Panc1 (cell line): ENCODE data around the gene CNGA1. TPM values are rescaled to one million over a fixed set of nuclear protein-coding genes. Genes with fewer than 3 reads are reported as not detected.

ENCODE experiments used
- ATAC-seq: fragments of 200-7000 bp; cut with Tn5 transposase; 2 replicates; pipeline ENCODE4 v1.9.1; 2020; ENCODE audit warnings: mild to moderate bottlenecking, moderate library complexity
- BruUV-seq: library from RNA; stranded (reverse); fragments of 400-500 nt; replicated peaks from 2 replicates; lab custom pipeline; 2021; lab: Mats Ljungman, UMichigan
- CTCF ChIA-PET: fragments of 300-600 bp; sonication (Branson Sonifier 250); formaldehyde crosslinking; loops from one replicate; lab custom pipeline; 2022; ENCODE audit warnings: antibody characterized with exemption; lab: Charles Lee
- POLR2A ChIA-PET: fragments of 300-600 bp; sonication (Branson Sonifier 250); formaldehyde crosslinking; loops from one replicate; lab custom pipeline; 2022; ENCODE audit warnings: antibody characterized with exemption; lab: Charles Lee
- DNase-seq: peaks from one replicate; pipeline ENCODE4 v3.0.0-alpha.2; 2010; ENCODE audit warnings: low read depth, low spot score
- H3K27ac ChIP-seq: 2 replicates; pipeline ENCODE4 v1.5.1; 2011; ENCODE audit warnings: mild to moderate bottlenecking, low read length, inconsistent platforms
- H3K27me3 ChIP-seq: fragments of 200-500 bp; sonication (Bioruptor generic); 2 replicates; pipeline ENCODE4 v1.6.0; 2014; ENCODE audit warnings: low read length, inconsistent platforms; ENCODE audit not compliant: control insufficient read depth, insufficient read depth
- H3K36me3 ChIP-seq: fragments of 200-500 bp; sonication (Bioruptor generic); 2 replicates; pipeline ENCODE4 v1.5.1; 2014; ENCODE audit warnings: inconsistent platforms, mild to moderate bottlenecking, low read length, moderate library complexity; ENCODE audit not compliant: control insufficient read depth, insufficient read depth
- H3K4me1 ChIP-seq: 2 replicates; pipeline ENCODE4 v1.5.1; 2011; ENCODE audit warnings: inconsistent platforms, mild to moderate bottlenecking, low read length, moderate library complexity; ENCODE audit not compliant: control insufficient read depth, insufficient read depth
- H3K4me3 ChIP-seq, 2 experiments: 2 replicates each; pipeline ENCODE4 v1.5.1; 2011 to 2012; ENCODE audit warnings: low read depth in 2 of 2, low read length in 2 of 2, mild to moderate bottlenecking in 2 of 2, inconsistent platforms in 1 of 2, moderate library complexity in 1 of 2
- H3K9me3 ChIP-seq: fragments of 200-500 bp; sonication (Bioruptor generic); 2 replicates; pipeline ENCODE4 v1.5.1; 2014; ENCODE audit warnings: low read depth, mild to moderate bottlenecking, inconsistent platforms, low read length, moderate library complexity; ENCODE audit not compliant: control insufficient read depth, insufficient read depth
- CTCF ChIP-seq: fragments of 450-650 bp; IDR thresholded peaks from 2 replicates; pipeline ENCODE4 v1.5.1; 2017; ENCODE audit warnings: mild to moderate bottlenecking
- POLR2AphosphoS5 ChIP-seq: IDR thresholded peaks from 2 replicates; pipeline ENCODE4 v1.6.1; 2012; ENCODE audit warnings: mild to moderate bottlenecking, low read depth, low read length, moderate library complexity
- REST ChIP-seq, 2 experiments: IDR thresholded peaks; 2 replicates each; pipeline ENCODE4 v1.6.1; 2011 to 2012; ENCODE audit warnings: low read depth in 2 of 2, control low read depth in 1 of 2, low read length in 1 of 2, mild to moderate bottlenecking in 1 of 2, moderate library complexity in 1 of 2; ENCODE audit not compliant: insufficient read depth in 1 of 2
- SIN3A ChIP-seq: IDR thresholded peaks from 2 replicates; pipeline ENCODE4 v1.6.1; 2012; ENCODE audit warnings: low read depth, mild to moderate bottlenecking, low read length, moderate library complexity, borderline replicate concordance; ENCODE audit not compliant: insufficient read depth
- TCF7L2 ChIP-seq: IDR thresholded peaks from 2 replicates; pipeline ENCODE4 v1.6.1; 2011; ENCODE audit warnings: mild to moderate bottlenecking, low read depth, low read length, inconsistent platforms
- in situ Hi-C: cut with HindIII; loops from 2 replicates; pipeline ENCODE4 v1.10.0; 2016; ENCODE audit warnings: low sequenced_read_pairs, low pct_unique_long_range_greater_than_20kb
- intact Hi-C: fragments of 100-400 bp; cut with micrococcal nuclease; formaldehyde crosslinking; loops from one replicate; pipeline ENCODE4 v1.10.0; 2022; ENCODE audit not compliant: unreplicated experiment
- total RNA-seq: library from RNA; stranded (reverse); gene quantifications from one replicate; pipeline ENCODE4 v1.2.1, GENCODE V29; 2021; ENCODE audit not compliant: unreplicated experiment

The CNGA1 gene
- total RNA-seq, 1 experiment from 2014 or later, result 0.23 TPM

GRCh38 chr4:47972721-47973120 lies 43.8 kb downstream of the CNGA1 start:
- H3K9me3 ChIP-seq, result no peaks in the 10 kb centered on the region
- ATAC-seq (no peak), DNase-seq (no peak)
- ChIA-PET POLR2A (no interaction called here), CTCF (no interaction called here)
- no peaks in the 10 kb centered on the region for H3K27me3 ChIP-seq
- intact Hi-C loops (no loop called here), in situ Hi-C loops (no loop called here)
- H3K4me3 ChIP-seq, result no peak overlapping the region
- no TSS peak for BruUV-seq
- no peaks in the 10 kb centered on the region for H3K36me3 ChIP-seq
- no peak for TF ChIP-seq POLR2AphosphoS5
- TF ChIP-seq CTCF, result no peak
- no peak for TF ChIP-seq TCF7L2
- no peak for TF ChIP-seq REST (IDR thresholded peaks at IDR 0.05; ENCODE audit: insufficient read depth in 1 of 2, low read depth in 2 of 2, low read length in 1 of 2)
- TF ChIP-seq SIN3A, result no peak
- no peaks in the 10 kb centered on the region for H3K4me1 ChIP-seq
- H3K27ac ChIP-seq, result no peak overlapping the region

GRCh38 chr4:47972181-47972580 lies 44.3 kb downstream of the CNGA1 start:
- ATAC-seq (no peak), DNase-seq (no peak)
- ChIA-PET POLR2A (no interaction called here), CTCF (no interaction called here)
- Histone ChIP-seq H3K4me3 (no peak overlapping the region), H3K27ac (no peak overlapping the region), H3K4me1 (no peaks in the 10 kb centered on the region), H3K9me3 (no peaks in the 10 kb centered on the region), H3K36me3 (no peaks in the 10 kb centered on the region), H3K27me3 (no peaks in the 10 kb centered on the region)
- intact Hi-C loops, result no loop called here
- in situ Hi-C loops, result no loop called here
- TF ChIP-seq REST (IDR thresholded peaks at IDR 0.05; ENCODE audit: insufficient read depth in 1 of 2, low read depth in 2 of 2, low read length in 1 of 2), result no peak
- TF ChIP-seq TCF7L2, result no peak
- TF ChIP-seq CTCF, result no peak
- no peak for TF ChIP-seq POLR2AphosphoS5
- TF ChIP-seq SIN3A, result no peak
- no TSS peak for BruUV-seq
